ENCODE results near the gene WNT9A. TPM values are rescaled to one million over a fixed set of nuclear protein-coding genes. Genes with fewer than 3 reads are reported as not detected.

Gene WNT9A
- total and polyA plus RNA-seq, 4 donors: 0.03 to 0.08 TPM; not detected in 2

GRCh38 chr1:227917081-227917950 is 30.4 kb downstream of the WNT9A start:
- WGBS: 63% methylated on average over 15 of the region's 15 CpGs
- DNase-seq (ENCODE audit: low spot score): no peak

GRCh38 chr1:227916655-227917054 is 31.1 kb downstream of the WNT9A start:
- H3K27ac ChIP-seq (ENCODE audit: low read depth in 1 of 2, low read length in 2 of 2): no peak overlapping the region
- 90% methylated on average over 4 of the region's 4 CpGs for WGBS

More at GRCh38 chr1:227917081-227917950, 30.4 kb downstream of the WNT9A start:
- H3K27ac ChIP-seq (ENCODE audit: low read depth in 1 of 2, low read length in 2 of 2): no peak overlapping the region
- no peak for TF ChIP-seq HNF4A (conservative IDR thresholded peaks at IDR 0.05)
- TF ChIP-seq JUND (IDR thresholded peaks at IDR 0.05): no peak
- TF ChIP-seq SP1 (IDR thresholded peaks at IDR 0.05): no peak
- no peak for TF ChIP-seq RXRA (IDR thresholded peaks at IDR 0.05)
- TF ChIP-seq ZBTB33 (IDR thresholded peaks at IDR 0.05): no peak
- TF ChIP-seq FOXA1 (IDR thresholded peaks at IDR 0.05): no peak
- no peak for TF ChIP-seq NR2F2 (IDR thresholded peaks at IDR 0.05)
- no peak for TF ChIP-seq ATF3 (IDR thresholded peaks at IDR 0.05)
- TF ChIP-seq EGR1 (IDR thresholded peaks at IDR 0.05; ENCODE audit: low read depth in 2 of 2): no peak
- no peak for TF ChIP-seq RAD21 (IDR thresholded peaks at IDR 0.05)
- no peak for TF ChIP-seq MAX (IDR thresholded peaks at IDR 0.05)
- no peak for TF ChIP-seq TAF1 (conservative IDR thresholded peaks at IDR 0.05)
- no peak for TF ChIP-seq FOXA2 (IDR thresholded peaks at IDR 0.05)
- no peaks in the 10 kb centered on the region for H3K4me1 ChIP-seq (ENCODE audit: control insufficient read depth in 4 of 4, insufficient read depth in 4 of 4, low read length in 3 of 4)
- no peak overlapping the region for H3K9ac ChIP-seq (ENCODE audit: low read depth in 1 of 2, low read length in 2 of 2)
- no peaks in the 10 kb centered on the region for H3K36me3 ChIP-seq (ENCODE audit: control insufficient read depth in 4 of 4, insufficient read depth in 3 of 4, low read depth in 1 of 4, low read length in 3 of 4)
- no peaks in the 10 kb centered on the region for H3K9me3 ChIP-seq (ENCODE audit: control insufficient read depth in 4 of 4, low read length in 3 of 4)
- no peak overlapping the region for H3K4me3 ChIP-seq (ENCODE audit: low read depth in 1 of 3, low read length in 3 of 3)
- peaks cover 0 to 6% (median under 1%) of the 10 kb centered on the region in 4 donors for H3K27me3 ChIP-seq (ENCODE audit: control insufficient read depth in 4 of 4, insufficient read depth in 4 of 4, low read length in 3 of 4)

More at GRCh38 chr1:227916655-227917054, 31.1 kb downstream of the WNT9A start:
- H3K9me3 ChIP-seq (ENCODE audit: control insufficient read depth in 4 of 4, low read length in 3 of 4): no peaks in the 10 kb centered on the region
- DNase-seq (ENCODE audit: low spot score): no peak
- TF ChIP-seq JUND (IDR thresholded peaks at IDR 0.05): no peak
- TF ChIP-seq MAX (IDR thresholded peaks at IDR 0.05): no peak
- no peak for TF ChIP-seq REST (IDR thresholded peaks at IDR 0.05)
- H3K4me3 ChIP-seq (ENCODE audit: low read depth in 1 of 3, low read length in 3 of 3): no peak overlapping the region
- H3K4me1 ChIP-seq (ENCODE audit: control insufficient read depth in 4 of 4, insufficient read depth in 4 of 4, low read length in 3 of 4): no peaks in the 10 kb centered on the region
- H3K36me3 ChIP-seq (ENCODE audit: control insufficient read depth in 4 of 4, insufficient read depth in 3 of 4, low read depth in 1 of 4, low read length in 3 of 4): no peaks in the 10 kb centered on the region
- no peak overlapping the region for H3K9ac ChIP-seq (ENCODE audit: low read depth in 1 of 2, low read length in 2 of 2)
- peaks cover 0 to 6% (median under 1%) of the 10 kb centered on the region in 4 donors for H3K27me3 ChIP-seq (ENCODE audit: control insufficient read depth in 4 of 4, insufficient read depth in 4 of 4, low read length in 3 of 4)
